Upper lobe of right lung (tissue), 1 donor: Measurements from ENCODE around the gene IGSF9B. TPM values are rescaled to one million over a fixed set of nuclear protein-coding genes. Genes with fewer than 3 reads are reported as not detected.

Experiments used
- ATAC-seq: fragments of 200-7000 bp; cut with Tn5 transposase; one replicate; pipeline ENCODE4 v1.9.1; 2020; ENCODE audit warnings: mild to moderate bottlenecking, moderate library complexity
- DNase-seq: peaks from one replicate; pipeline ENCODE4 v3.0.0-alpha.2; 2020
- H3K27ac ChIP-seq: fragments of 200-600 bp; one replicate; pipeline ENCODE4 v1.8.0; 2022
- H3K27me3 ChIP-seq: fragments of 200-600 bp; one replicate; pipeline ENCODE4 v1.8.0; 2022; ENCODE audit warnings: mild to moderate bottlenecking
- H3K36me3 ChIP-seq: fragments of 200-600 bp; one replicate; pipeline ENCODE4 v1.8.0; 2022
- H3K4me1 ChIP-seq: fragments of 200-600 bp; one replicate; pipeline ENCODE4 v1.8.0; 2022
- H3K4me3 ChIP-seq: fragments of 200-600 bp; one replicate; pipeline ENCODE4 v1.8.0; 2022; ENCODE audit warnings: mild to moderate bottlenecking
- H3K9me3 ChIP-seq: fragments of 200-600 bp; one replicate; pipeline ENCODE4 v1.8.0; 2022
- CTCF ChIP-seq: fragments of 200-600 bp; IDR thresholded peaks from one replicate; pipeline ENCODE4 v1.8.0; 2022; ENCODE audit warnings: antibody characterized with exemption
- intact Hi-C: fragments of 100-400 bp; cut with DNase I; formaldehyde crosslinking; loops from one replicate; pipeline ENCODE4 v1.11.0; 2022
- total RNA-seq: library from RNA; stranded (reverse); fragmentation: NEBNext Ultra II Directional; extraction: Animal tissue kit (Norgen Biotek cat#: 25700); gene quantifications from one replicate; pipeline ENCODE4 v1.2.1, GENCODE V29; 2021
- donor health status: DM: no; HTN: yes; CAD: no; lungs with severe emphysema.

The IGSF9B gene
- total RNA-seq, 1 donor from 2014 or later: 2.9 TPM

GRCh38 chr11:133993921-133994320 is 37.2 kb upstream of the IGSF9B start:
- intact Hi-C loops: no loop called here
- no peaks in the 10 kb centered on the region for H3K36me3 ChIP-seq
- DNase-seq: no peak
- H3K4me3 ChIP-seq: no peak overlapping the region
- TF ChIP-seq CTCF: no peak
- ATAC-seq: no peak
- H3K27ac ChIP-seq: no peak overlapping the region
- H3K4me1 ChIP-seq: no peaks in the 10 kb centered on the region
- no peaks in the 10 kb centered on the region for H3K27me3 ChIP-seq
- H3K9me3 ChIP-seq: no peaks in the 10 kb centered on the region

GRCh38 chr11:133993107-133993506 is 36.3 kb upstream of the IGSF9B start:
- Histone ChIP-seq H3K4me3 (no peak overlapping the region), H3K4me1 (no peaks in the 10 kb centered on the region), H3K36me3 (no peaks in the 10 kb centered on the region), H3K9me3 (no peaks in the 10 kb centered on the region), H3K27me3 (no peaks in the 10 kb centered on the region), H3K27ac (no peak overlapping the region)
- intact Hi-C loops: no loop called here
- ATAC-seq (no peak), DNase-seq (no peak)
- TF ChIP-seq CTCF: no peak

- no peaks in the 10 kb centered on the region for H3K27me3 ChIP-seq
- ATAC-seq (no peak), DNase-seq (no peak)
- no peaks in the 10 kb centered on the region for H3K36me3 ChIP-seq
- H3K4me1 ChIP-seq: no peaks in the 10 kb centered on the region
- no peak overlapping the region for H3K4me3 ChIP-seq
- intact Hi-C loops: no loop called here
- no peaks in the 10 kb centered on the region for H3K9me3 ChIP-seq
- no peak for TF ChIP-seq CTCF
- no peak overlapping the region for H3K27ac ChIP-seq
These were observed 35.4 kb upstream of the IGSF9B start for GRCh38 chr11:133992121-133992520.

- H3K9me3 ChIP-seq: no peaks in the 10 kb centered on the region
- no peak overlapping the region for H3K4me3 ChIP-seq
- H3K36me3 ChIP-seq: no peaks in the 10 kb centered on the region
- no peak for TF ChIP-seq CTCF
- DNase-seq: no peak
- H3K27me3 ChIP-seq: no peaks in the 10 kb centered on the region
- no peak overlapping the region for H3K27ac ChIP-seq
- ATAC-seq: no peak
- H3K4me1 ChIP-seq: no peaks in the 10 kb centered on the region
- intact Hi-C loops: no loop called here
These were observed 34.3 kb upstream of the IGSF9B start for GRCh38 chr11:133991101-133991500.

- no peaks in the 10 kb centered on the region for H3K9me3 ChIP-seq
- no peak overlapping the region for H3K27ac ChIP-seq
- TF ChIP-seq CTCF: no peak
- no peak for DNase-seq
- H3K4me3 ChIP-seq: no peak overlapping the region
- ATAC-seq: no peak
- intact Hi-C loops: no loop called here
- no peaks in the 10 kb centered on the region for H3K4me1 ChIP-seq
- no peaks in the 10 kb centered on the region for H3K36me3 ChIP-seq
- H3K27me3 ChIP-seq: no peaks in the 10 kb centered on the region
These were observed 33.7 kb upstream of the IGSF9B start for GRCh38 chr11:133990501-133990900.

GRCh38 chr11:133988686-133989410 is 32.1 kb upstream of the IGSF9B start:
- intact Hi-C loops: no loop called here
- no peaks in the 10 kb centered on the region for H3K4me1 ChIP-seq
- H3K9me3 ChIP-seq: no peaks in the 10 kb centered on the region
- no peaks in the 10 kb centered on the region for H3K36me3 ChIP-seq
- no peak overlapping the region for H3K4me3 ChIP-seq
- no peak overlapping the region for H3K27ac ChIP-seq
- ATAC-seq (no peak), DNase-seq (no peak)
- no peaks in the 10 kb centered on the region for H3K27me3 ChIP-seq
- no peak for TF ChIP-seq CTCF
